Prostate gland (tissue), 2 donors: ENCODE data around the gene ECE2. TPM values are rescaled to one million over a fixed set of nuclear protein-coding genes. Genes with fewer than 3 reads are reported as not detected.

Experiments used
- DNase-seq: peaks from one replicate; pipeline ENCODE4 v3.0.0-alpha.2; 2019; ENCODE audit warnings: low spot score
- H3K27ac ChIP-seq, 2 donors: fragments of 200-600 bp; sonication (generic); 2 replicates each; pipeline ENCODE4 v1.5.1; 2017 to 2019
- H3K27me3 ChIP-seq: fragments of 200-600 bp; sonication (generic); replicated peaks from 2 replicates; pipeline ENCODE4 v1.5.1; 2019; ENCODE audit not compliant: insufficient read depth
- H3K36me3 ChIP-seq, 2 donors: fragments of 200-600 bp; sonication (generic); 1 replicate in 1 of 2; 2 replicates in 1 of 2; pipeline versions ENCODE4 v1.5.1 to v1.8.1; 2017 to 2019
- H3K4me1 ChIP-seq: fragments of 200-600 bp; sonication (generic); replicated peaks from 2 replicates; pipeline ENCODE4 v1.5.1; 2019
- H3K4me3 ChIP-seq, 2 donors: fragments of 200-600 bp; sonication (generic); 2 replicates each; pipeline ENCODE4 v1.5.1; 2017 to 2019
- H3K9me3 ChIP-seq: fragments of 200-600 bp; sonication (generic); 2 replicates; pipeline ENCODE4 v1.5.1; 2017
- CTCF ChIP-seq, 4 experiments: fragments of 200-600 bp in 2 of 4; fragments of 450-650 bp in 2 of 4; sonication (generic) in 2 of 4; IDR thresholded peaks; 1 replicate in 3 of 4; 2 replicates in 1 of 4; pipeline ENCODE4 v1.5.1; 2016 to 2019; ENCODE audit warnings: antibody characterized with exemption in 4 of 4, mild to moderate bottlenecking in 2 of 4, moderate library complexity in 2 of 4
- POLR2A ChIP-seq: fragments of 450-650 bp; IDR thresholded peaks from one replicate; pipeline ENCODE4 v1.6.1; 2016; ENCODE audit warnings: antibody characterized with exemption, mild to moderate bottlenecking
- POLR2AphosphoS5 ChIP-seq: sonication (generic); formaldehyde crosslinking; IDR thresholded peaks from one replicate; pipeline ENCODE4 v1.6.1; 2017; ENCODE audit warnings: antibody characterized with exemption
- WGBS: methylation state at CpG from one replicate; pipeline ENCODE4 v1.1.5; 2018; 5-methylcytosine and 5-hydroxymethylcytosine counted together
- intact Hi-C: fragments of 100-400 bp; cut with DNase I; formaldehyde crosslinking; loops from one replicate; pipeline ENCODE4 v1.14.2; 2022
- total RNA-seq, 2 donors: library from RNA; depleted of rRNA; stranded (reverse); fragments of >200 nt; gene quantifications; one replicate each; pipeline ENCODE4 v1.1.0, GENCODE V29; 2016

The ECE2 gene
- total RNA-seq, 2 donors from 2014 or later: 0.57 TPM; not detected in 1

- intact Hi-C loops: no loop called here
- WGBS: 0% methylated on average over 15 of the region's 61 CpGs
- DNase-seq: no peak
- H3K36me3 ChIP-seq: no peaks in the 10 kb centered on the region
- H3K27me3 ChIP-seq: no peaks in the 10 kb centered on the region
- H3K27ac ChIP-seq: no peak overlapping the region
- H3K9me3 ChIP-seq: no peaks in the 10 kb centered on the region
- peaks cover 9% of the 10 kb centered on the region for H3K4me1 ChIP-seq
- no peak for TF ChIP-seq POLR2AphosphoS5
- no peak for TF ChIP-seq CTCF (IDR thresholded peaks at IDR 0.05)
- no peak for TF ChIP-seq POLR2A
- peak overlapping the region; percentile 29 to 38 for H3K4me3 ChIP-seq
These were observed 45.7 kb upstream of the ECE2 start for GRCh38 chr3:184230081-184230602.

DNA sequence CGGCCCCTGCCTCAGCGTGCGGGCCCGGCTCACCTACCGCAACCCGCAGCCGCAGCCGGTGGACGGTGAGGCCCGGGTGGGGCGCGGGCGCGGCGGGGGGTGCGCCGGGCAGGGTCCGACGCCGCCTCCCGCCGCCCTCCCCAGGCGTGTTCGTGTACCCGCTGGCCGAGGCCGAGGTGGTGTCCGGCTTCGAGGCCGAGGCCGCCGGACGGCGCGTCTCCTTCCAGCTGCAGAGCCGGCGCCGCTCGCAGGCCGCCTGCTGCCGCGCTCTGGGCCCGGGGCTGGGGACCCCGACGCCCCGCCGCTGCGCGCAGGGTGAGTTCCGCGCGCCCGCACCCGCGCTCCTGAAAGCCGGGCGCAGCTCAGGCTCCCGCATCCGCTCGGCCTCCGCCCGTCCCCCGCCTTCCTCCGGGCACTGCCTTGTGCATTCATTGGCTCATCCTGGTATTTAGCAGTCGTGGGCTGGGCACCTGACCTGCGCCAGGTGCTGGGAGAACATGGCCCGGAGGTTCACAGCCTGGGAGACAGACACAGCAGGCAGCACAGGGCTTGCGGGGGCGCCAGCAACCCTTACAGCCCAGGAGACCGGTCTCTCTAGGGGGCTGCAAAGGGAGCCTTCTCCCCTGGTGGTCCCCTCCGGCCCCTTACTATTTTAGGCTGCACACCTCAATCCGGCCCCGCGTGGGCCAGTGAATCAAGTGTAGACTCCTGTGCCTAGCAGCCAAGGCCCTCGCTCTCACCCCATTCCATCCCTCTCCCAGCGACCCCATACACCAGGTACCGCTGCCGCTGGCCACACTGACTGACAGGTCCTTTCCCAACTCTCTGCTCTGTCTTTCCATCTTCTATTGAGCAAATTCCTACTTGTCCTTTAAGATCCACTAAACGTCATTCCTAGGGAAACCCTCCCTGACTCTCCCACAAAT is 45.0 kb upstream of the ECE2 start:
- Histone ChIP-seq H3K36me3 (no peaks in the 10 kb centered on the region), H3K9me3 (no peaks in the 10 kb centered on the region), H3K4me1 (peaks cover 9% of the 10 kb centered on the region), H3K4me3 (peak overlapping the region; percentile 29 to 38), H3K27ac (no peak overlapping the region), H3K27me3 (no peaks in the 10 kb centered on the region)
- intact Hi-C loops: no loop called here
- 9% methylated on average over 42 of the region's 79 CpGs for WGBS
- peak; percentile 47 for DNase-seq
- no peak for TF ChIP-seq CTCF (IDR thresholded peaks at IDR 0.05)
- no peak for TF ChIP-seq POLR2A
- peak; percentile 25 for TF ChIP-seq POLR2AphosphoS5

DNA sequence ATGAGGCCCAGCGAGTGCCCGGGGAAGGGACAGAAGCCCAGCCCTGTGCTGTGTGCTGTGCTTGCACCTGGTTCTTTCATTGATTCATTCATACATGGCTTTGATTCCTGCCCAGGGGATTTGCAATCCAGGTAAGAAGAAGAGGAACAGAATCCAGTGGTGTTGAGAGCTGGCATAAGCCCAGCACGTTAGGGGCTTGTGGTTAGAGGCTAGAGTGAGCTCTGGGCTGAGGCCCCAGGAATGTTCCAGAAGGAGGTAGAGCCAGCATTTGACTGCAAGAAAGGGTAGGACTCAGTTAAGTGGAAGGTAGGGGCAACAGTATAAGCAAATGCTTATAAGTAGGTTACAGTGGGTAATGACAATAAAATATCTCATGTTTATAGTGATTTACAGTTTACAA is 44.2 kb upstream of the ECE2 start:
- intact Hi-C loops: no loop called here

DNA sequence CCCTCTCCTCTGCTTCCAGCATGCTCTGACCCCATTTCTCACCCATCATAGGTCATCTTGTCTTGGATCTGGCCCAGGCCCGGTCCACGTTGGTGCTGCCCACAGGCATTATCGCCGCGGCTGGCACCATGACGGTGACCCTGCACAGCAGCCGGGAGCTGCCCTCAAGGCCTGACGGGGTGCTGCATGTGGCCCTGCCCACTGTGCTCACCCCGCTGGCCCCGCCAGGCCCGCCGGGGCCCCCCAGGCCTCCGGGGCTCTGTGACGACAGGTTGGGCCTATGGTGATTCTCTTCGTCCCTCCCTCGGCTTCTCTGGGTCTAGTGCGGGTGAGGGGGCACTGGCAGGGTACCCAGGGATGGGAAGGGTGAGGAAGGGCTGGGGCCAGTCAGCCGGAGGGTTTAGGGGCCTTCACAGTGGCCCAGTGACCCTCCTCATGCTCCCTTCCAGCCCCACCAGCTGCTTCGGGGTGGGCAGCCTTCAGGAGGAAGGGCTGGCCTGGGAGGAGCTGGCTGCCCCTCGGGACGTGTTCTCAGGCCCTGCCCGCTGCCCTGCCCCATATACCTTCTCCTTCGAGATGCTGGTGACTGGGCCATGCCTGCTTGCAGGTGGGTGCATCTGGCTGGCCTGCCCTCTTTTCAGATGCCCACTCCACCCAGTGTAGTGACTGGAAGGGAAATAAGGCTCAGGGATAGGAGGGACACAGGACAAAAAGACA is 42.5 kb upstream of the ECE2 start:
- Histone ChIP-seq H3K9me3 (no peaks in the 10 kb centered on the region), H3K27ac (no peak overlapping the region), H3K36me3 (no peaks in the 10 kb centered on the region), H3K4me3 (no peak overlapping the region), H3K4me1 (peaks cover 9% of the 10 kb centered on the region), H3K27me3 (no peaks in the 10 kb centered on the region)
- TF ChIP-seq POLR2AphosphoS5 (no peak), CTCF (IDR thresholded peaks at IDR 0.05) (no peak), POLR2A (no peak)
- WGBS: 91% methylated on average over 21 of the region's 23 CpGs
- DNase-seq: no peak
- intact Hi-C loops: no loop called here

More for the DNA sequence above, 44.2 kb upstream of the ECE2 start:
- no peak for TF ChIP-seq POLR2AphosphoS5
- no peak for DNase-seq
- 55% methylated on average over 3 of the region's 3 CpGs for WGBS
- H3K36me3 ChIP-seq: no peaks in the 10 kb centered on the region
- no peaks in the 10 kb centered on the region for H3K9me3 ChIP-seq
- no peak overlapping the region for H3K4me3 ChIP-seq
- no peaks in the 10 kb centered on the region for H3K27me3 ChIP-seq
- peaks cover 9% of the 10 kb centered on the region for H3K4me1 ChIP-seq
- no peak overlapping the region for H3K27ac ChIP-seq

- Histone ChIP-seq H3K27ac (no peak overlapping the region), H3K9me3 (no peaks in the 10 kb centered on the region), H3K4me1 (peaks cover 9% of the 10 kb centered on the region), H3K4me3 (no peak overlapping the region), H3K36me3 (no peaks in the 10 kb centered on the region), H3K27me3 (no peaks in the 10 kb centered on the region)
- WGBS: 15% methylated on average over 4 of the region's 4 CpGs
- peak; percentile 44 for DNase-seq
- intact Hi-C loops: no loop called here
- TF ChIP-seq CTCF (IDR thresholded peaks at IDR 0.05) (peak in 1 of 4 experiments; percentile 50), POLR2AphosphoS5 (peak; percentile 30), POLR2A (no peak)
These were observed 41.6 kb upstream of the ECE2 start for GRCh38 chr3:184234224-184234623.
